NB4 (cell line): ENCODE measurements around the gene GEMIN5.

Experiments used
- DNase-seq: peaks from one replicate; pipeline ENCODE4 v3.0.0; 2010; ENCODE audit warnings: low read depth
- H3K4me3 ChIP-seq: one replicate; pipeline ENCODE4 v1.5.1; 2011; ENCODE audit warnings: mild to moderate bottlenecking, low read depth, low read length, moderate library complexity
- CTCF ChIP-seq: IDR thresholded peaks from one replicate; pipeline ENCODE4 v1.5.1; 2012; ENCODE audit warnings: low read depth, low read length
- MAX ChIP-seq: IDR thresholded peaks from 2 replicates; pipeline ENCODE4 v1.6.1; 2011; ENCODE audit warnings: low read depth, low read length
- MYC ChIP-seq: IDR thresholded peaks from 2 replicates; pipeline ENCODE4 v1.6.1; 2011; ENCODE audit warnings: low read depth, low read length
- POLR2A ChIP-seq: IDR thresholded peaks from 2 replicates; pipeline ENCODE4 v1.6.1; 2011; ENCODE audit warnings: mild to moderate bottlenecking; ENCODE audit not compliant: insufficient read length; ENCODE audit errors: extremely low read depth

The GEMIN5 gene

GRCh38 chr5:154972476-154973080 lies 34.6 kb upstream of the GEMIN5 start:
- no peak overlapping the region for H3K4me3 ChIP-seq
- peak; percentile 41 for TF ChIP-seq CTCF
- TF ChIP-seq MAX, result no peak
- peak; percentile 50 for DNase-seq

- DNase-seq, result no peak
- TF ChIP-seq MAX, result no peak
- TF ChIP-seq MYC, result no peak
- TF ChIP-seq CTCF, result no peak
- no peak for TF ChIP-seq POLR2A
- H3K4me3 ChIP-seq, result no peak overlapping the region
Measured at GRCh38 chr5:154971501-154971900, 33.5 kb upstream of the GEMIN5 start.

- no peak overlapping the region for H3K4me3 ChIP-seq
- TF ChIP-seq POLR2A, result no peak
- TF ChIP-seq MYC, result no peak
- no peak for TF ChIP-seq CTCF
- DNase-seq, result peak; percentile 41
Measured at GRCh38 chr5:154970759-154971158, 32.7 kb upstream of the GEMIN5 start.

- TF ChIP-seq MYC (no peak), CTCF (no peak), MAX (no peak), POLR2A (no peak)
- no peak overlapping the region for H3K4me3 ChIP-seq
- DNase-seq, result no peak
Measured at GRCh38 chr5:154968953-154969352, 30.9 kb upstream of the GEMIN5 start.

GRCh38 chr5:154967421-154968024 lies 29.5 kb upstream of the GEMIN5 start:
- TF ChIP-seq MYC, result no peak
- TF ChIP-seq MAX, result no peak
- peak; percentile 43 for TF ChIP-seq CTCF
- no peak overlapping the region for H3K4me3 ChIP-seq
- peak; percentile 11 for DNase-seq

GRCh38 chr5:154966874-154967273 lies 28.9 kb upstream of the GEMIN5 start:
- H3K4me3 ChIP-seq, result no peak overlapping the region
- no peak for TF ChIP-seq POLR2A
- no peak for TF ChIP-seq MYC
- TF ChIP-seq CTCF, result no peak
- TF ChIP-seq MAX, result no peak
- DNase-seq, result no peak
